NCI-H345 treated with DMSO at 0.1 percent for 48 hours (cell line): Measurements from ENCODE around the gene MEOX2.

ENCODE experiments used
- DNase-seq: peaks from one replicate; lab custom pipeline; 2025; ENCODE audit not compliant: unreplicated experiment; lab: John Stamatoyannopoulos, UW

Gene MEOX2

GRCh38 chr7:15566476-15566875, 120.0 kb downstream of the MEOX2 start:
- no peak for DNase-seq

- DNase-seq = peak; percentile 81
These were observed 124.6 kb downstream of the MEOX2 start, which contains the start of gene AGMO for GRCh38 chr7:15561835-15562234. AGMO (minus strand) TSS chr7:15562015.
